ENCODE measurements around the gene ZRANB2. TPM values are rescaled to one million over a fixed set of nuclear protein-coding genes. Genes with fewer than 3 reads are reported as not detected.

ZRANB2 gene
- total and polyA plus RNA-seq, 3 donors from 2014 or later: 92.7 to 153 (median 110) TPM

GRCh38 chr1:71087060-71087459 is 6.2 kb upstream of the ZRANB2 start:
- no peaks in the 10 kb centered on the region for H3K27me3 ChIP-seq
- no peak overlapping the region for H3K27ac ChIP-seq
- H3K36me3 ChIP-seq (ENCODE audit: low read depth, missing control alignments): no peaks in the 10 kb centered on the region
- TF ChIP-seq CTCF (IDR thresholded peaks at IDR 0.05) (no peak), POLR2A (IDR thresholded peaks at IDR 0.05) (no peak)
- H3K4me3 ChIP-seq: no peak overlapping the region
- no peak for DNase-seq
- no peaks in the 10 kb centered on the region for H3K4me1 ChIP-seq
- H3K9me3 ChIP-seq: no peaks in the 10 kb centered on the region
- intact Hi-C loops (cut with DNase I; ENCODE audit: low total_unique reads): no loop called here

- Histone ChIP-seq H3K27me3 (no peaks in the 10 kb centered on the region), H3K27ac (no peak overlapping the region), H3K4me3 (no peak overlapping the region), H3K36me3 (ENCODE audit: low read depth, missing control alignments) (no peaks in the 10 kb centered on the region), H3K4me1 (no peaks in the 10 kb centered on the region), H3K9me3 (no peaks in the 10 kb centered on the region)
- WGBS, 2 donors: 79 to 90% methylated on average over 1 of the region's 1 CpG
- no peak for DNase-seq
- intact Hi-C loops (cut with DNase I; ENCODE audit: low total_unique reads): no loop called here
- no peak for TF ChIP-seq POLR2A (IDR thresholded peaks at IDR 0.05)
- TF ChIP-seq CTCF (IDR thresholded peaks at IDR 0.05): no peak
These were observed 5.5 kb upstream of the ZRANB2 start for GRCh38 chr1:71086331-71086730.

- peak overlapping the region in 1 of 2 donors; percentile 4 for H3K27ac ChIP-seq
- no peak overlapping the region for H3K4me3 ChIP-seq
- intact Hi-C loops (cut with DNase I; ENCODE audit: low total_unique reads): no loop called here
- TF ChIP-seq CTCF (IDR thresholded peaks at IDR 0.05) (no peak), POLR2A (IDR thresholded peaks at IDR 0.05) (no peak)
- peaks cover 6% of the 10 kb centered on the region for H3K4me1 ChIP-seq
- no peaks in the 10 kb centered on the region for H3K36me3 ChIP-seq (ENCODE audit: low read depth, missing control alignments)
- no peaks in the 10 kb centered on the region for H3K9me3 ChIP-seq
- DNase-seq: no peak
- no peaks in the 10 kb centered on the region for H3K27me3 ChIP-seq
- WGBS, 2 donors: 53 to 56% methylated on average over 2 of the region's 2 CpGs
These were observed 2.4 kb upstream of the ZRANB2 start for GRCh38 chr1:71083271-71083670.

GRCh38 chr1:71081697-71082080 is 854 bp upstream of the ZRANB2 start:
- intact Hi-C loops (cut with DNase I; ENCODE audit: low total_unique reads): no loop called here
- WGBS, 2 donors: 8 to 14% methylated on average over 7 of the region's 7 CpGs
- DNase-seq: peak; percentile 37
- H3K4me1 ChIP-seq: peaks cover 6% of the 10 kb centered on the region
- H3K27me3 ChIP-seq: no peaks in the 10 kb centered on the region
- H3K4me3 ChIP-seq: peak overlapping the region; percentile 92 to 97
- H3K27ac ChIP-seq: peak overlapping the region; percentile 78 to 91
- TF ChIP-seq CTCF (IDR thresholded peaks at IDR 0.05) (no peak), POLR2A (IDR thresholded peaks at IDR 0.05) (no peak)
- no peaks in the 10 kb centered on the region for H3K36me3 ChIP-seq (ENCODE audit: low read depth, missing control alignments)
- H3K9me3 ChIP-seq: no peaks in the 10 kb centered on the region

GRCh38 chr1:71080230-71080738 is 551 bp downstream of the ZRANB2 start:
- DNase-seq: peak; percentile 43
- TF ChIP-seq POLR2A (IDR thresholded peaks at IDR 0.05): no peak
- no peak for TF ChIP-seq CTCF (IDR thresholded peaks at IDR 0.05)
- Histone ChIP-seq H3K4me1 (peaks cover 6% of the 10 kb centered on the region), H3K27me3 (no peaks in the 10 kb centered on the region), H3K27ac (peak overlapping the region; percentile 78 to 91), H3K36me3 (ENCODE audit: low read depth, missing control alignments) (no peaks in the 10 kb centered on the region), H3K9me3 (no peaks in the 10 kb centered on the region), H3K4me3 (peak overlapping the region; percentile 92 to 97)
- WGBS, 2 donors: 0% methylated on average over 17 of the region's 17 CpGs
- intact Hi-C loops (cut with DNase I; ENCODE audit: low total_unique reads): no loop called here

Measured in testis (tissue), 3 donors.